ENCODE data around the gene HPCAL1.

Gene HPCAL1

GRCh38 chr2:10301941-10302478 lies 694 bp upstream of the HPCAL1 start:
- DNase-seq (ENCODE audit: low spot score): no peak
- TF ChIP-seq CTCF (IDR thresholded peaks at IDR 0.05; ENCODE audit: poor library complexity, severe bottlenecking): no peak
- peak overlapping the region; percentile 38 for H3K27ac ChIP-seq (ENCODE audit: poor library complexity, severe bottlenecking)
- peaks cover 22% of the 10 kb centered on the region for H3K4me1 ChIP-seq (ENCODE audit: insufficient read depth, poor library complexity, severe bottlenecking)
- no peaks in the 10 kb centered on the region for H3K9me3 ChIP-seq (ENCODE audit: severe bottlenecking)
- no peaks in the 10 kb centered on the region for H3K27me3 ChIP-seq (ENCODE audit: insufficient read depth, poor library complexity, severe bottlenecking)
- H3K4me3 ChIP-seq (ENCODE audit: severe bottlenecking): peak overlapping the region; percentile 65
- no peaks in the 10 kb centered on the region for H3K36me3 ChIP-seq (ENCODE audit: low read depth)
- ATAC-seq (ENCODE audit: low read depth): no peak

GRCh38 chr2:10303181-10303693 lies 533 bp downstream of the HPCAL1 start:
- DNase-seq (ENCODE audit: low spot score) (no peak), ATAC-seq (ENCODE audit: low read depth) (peak; percentile 22)
- Histone ChIP-seq H3K4me1 (ENCODE audit: insufficient read depth, poor library complexity, severe bottlenecking) (peaks cover 12% of the 10 kb centered on the region), H3K27me3 (ENCODE audit: insufficient read depth, poor library complexity, severe bottlenecking) (no peaks in the 10 kb centered on the region), H3K4me3 (ENCODE audit: severe bottlenecking) (peak overlapping the region; percentile 65), H3K36me3 (ENCODE audit: low read depth) (no peaks in the 10 kb centered on the region), H3K27ac (ENCODE audit: poor library complexity, severe bottlenecking) (peak overlapping the region; percentile 38), H3K9me3 (ENCODE audit: severe bottlenecking) (no peaks in the 10 kb centered on the region)
- TF ChIP-seq CTCF (IDR thresholded peaks at IDR 0.05; ENCODE audit: poor library complexity, severe bottlenecking): no peak

GRCh38 chr2:10303694-10304378 lies 1.1 kb downstream of the HPCAL1 start:
- peak; percentile 35 for ATAC-seq (ENCODE audit: low read depth)
- peak; percentile 44 for TF ChIP-seq CTCF (IDR thresholded peaks at IDR 0.05; ENCODE audit: poor library complexity, severe bottlenecking)
- peak overlapping the region; percentile 38 for H3K27ac ChIP-seq (ENCODE audit: poor library complexity, severe bottlenecking)
- peak overlapping the region; percentile 65 for H3K4me3 ChIP-seq (ENCODE audit: severe bottlenecking)
- peaks cover 6% of the 10 kb centered on the region for H3K4me1 ChIP-seq (ENCODE audit: insufficient read depth, poor library complexity, severe bottlenecking)
- H3K27me3 ChIP-seq (ENCODE audit: insufficient read depth, poor library complexity, severe bottlenecking): no peaks in the 10 kb centered on the region
- H3K36me3 ChIP-seq (ENCODE audit: low read depth): no peaks in the 10 kb centered on the region
- no peak for DNase-seq (ENCODE audit: low spot score)
- H3K9me3 ChIP-seq (ENCODE audit: severe bottlenecking): no peaks in the 10 kb centered on the region

GRCh38 chr2:10304458-10305253 lies 2.0 kb downstream of the HPCAL1 start:
- no peaks in the 10 kb centered on the region for H3K27me3 ChIP-seq (ENCODE audit: insufficient read depth, poor library complexity, severe bottlenecking)
- peaks cover 6% of the 10 kb centered on the region for H3K4me1 ChIP-seq (ENCODE audit: insufficient read depth, poor library complexity, severe bottlenecking)
- peak overlapping the region; percentile 65 for H3K4me3 ChIP-seq (ENCODE audit: severe bottlenecking)
- DNase-seq (ENCODE audit: low spot score): no peak
- H3K9me3 ChIP-seq (ENCODE audit: severe bottlenecking): no peaks in the 10 kb centered on the region
- no peaks in the 10 kb centered on the region for H3K36me3 ChIP-seq (ENCODE audit: low read depth)
- ATAC-seq (ENCODE audit: low read depth): no peak
- H3K27ac ChIP-seq (ENCODE audit: poor library complexity, severe bottlenecking): no peak overlapping the region
- no peak for TF ChIP-seq CTCF (IDR thresholded peaks at IDR 0.05; ENCODE audit: poor library complexity, severe bottlenecking)
